GM12864 (cell line): ENCODE data around the gene C18orf54.

Experiments
- DNase-seq: peaks from one replicate; pipeline ENCODE4 v3.0.0-alpha.2; 2011; ENCODE audit warnings: low read depth
- H3K4me3 ChIP-seq: 2 replicates; pipeline ENCODE4 v1.5.1; 2011; ENCODE audit warnings: mild to moderate bottlenecking, low read depth, low read length, control low read depth
- TF ChIP-seq, protein P1 (sequence below): IDR thresholded peaks from 2 replicates; pipeline ENCODE4 v1.5.1; 2011; ENCODE audit warnings: low read depth, mild to moderate bottlenecking, moderate library complexity, low read length, control low read depth, inconsistent platforms; ENCODE audit errors: missing control alignments

C18orf54 gene

DNA sequence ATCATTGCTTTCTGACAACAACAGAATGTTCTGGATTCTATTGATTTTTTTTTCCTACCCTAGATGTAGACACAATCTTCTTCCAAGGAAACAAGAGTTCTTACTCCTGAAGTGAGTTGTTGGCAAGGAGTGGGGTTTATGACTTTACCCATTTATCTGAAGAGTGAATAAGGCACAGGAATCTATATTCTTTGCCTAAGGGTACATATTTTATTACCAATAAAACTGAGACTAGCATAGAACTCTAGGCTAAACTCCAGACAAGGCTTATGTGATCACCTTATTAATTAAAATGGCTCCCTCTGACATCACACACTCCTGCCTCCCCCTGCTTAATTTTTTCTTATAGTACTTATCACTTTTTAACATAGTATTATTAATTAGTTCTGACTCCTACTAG, 47.6 kb downstream of the C18orf54 start:
- TF ChIP-seq, protein P1, sequence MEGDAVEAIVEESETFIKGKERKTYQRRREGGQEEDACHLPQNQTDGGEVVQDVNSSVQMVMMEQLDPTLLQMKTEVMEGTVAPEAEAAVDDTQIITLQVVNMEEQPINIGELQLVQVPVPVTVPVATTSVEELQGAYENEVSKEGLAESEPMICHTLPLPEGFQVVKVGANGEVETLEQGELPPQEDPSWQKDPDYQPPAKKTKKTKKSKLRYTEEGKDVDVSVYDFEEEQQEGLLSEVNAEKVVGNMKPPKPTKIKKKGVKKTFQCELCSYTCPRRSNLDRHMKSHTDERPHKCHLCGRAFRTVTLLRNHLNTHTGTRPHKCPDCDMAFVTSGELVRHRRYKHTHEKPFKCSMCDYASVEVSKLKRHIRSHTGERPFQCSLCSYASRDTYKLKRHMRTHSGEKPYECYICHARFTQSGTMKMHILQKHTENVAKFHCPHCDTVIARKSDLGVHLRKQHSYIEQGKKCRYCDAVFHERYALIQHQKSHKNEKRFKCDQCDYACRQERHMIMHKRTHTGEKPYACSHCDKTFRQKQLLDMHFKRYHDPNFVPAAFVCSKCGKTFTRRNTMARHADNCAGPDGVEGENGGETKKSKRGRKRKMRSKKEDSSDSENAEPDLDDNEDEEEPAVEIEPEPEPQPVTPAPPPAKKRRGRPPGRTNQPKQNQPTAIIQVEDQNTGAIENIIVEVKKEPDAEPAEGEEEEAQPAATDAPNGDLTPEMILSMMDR, result no peak
- no peak for DNase-seq
- H3K4me3 ChIP-seq, result no peak overlapping the region

DNA sequence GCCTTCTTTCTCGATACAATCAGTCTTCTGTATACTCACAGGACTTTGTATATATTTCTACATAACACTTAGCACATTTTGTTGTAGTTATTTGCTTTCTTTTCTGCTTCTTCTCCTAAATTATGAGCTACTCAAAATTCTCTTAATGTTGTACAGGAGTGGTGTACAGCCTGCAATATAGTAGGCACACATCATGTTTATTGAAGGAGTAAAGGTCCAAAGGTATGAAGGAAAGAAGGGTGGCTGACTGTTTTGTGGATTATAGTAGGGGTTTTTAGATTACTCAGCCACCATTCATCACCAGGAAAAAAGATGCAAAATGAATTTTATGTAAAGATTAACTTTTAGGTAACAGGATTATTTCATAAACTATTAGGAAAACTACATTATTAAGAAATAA, 54.1 kb downstream of the C18orf54 start:
- DNase-seq, result no peak
- TF ChIP-seq, protein P1, result no peak

DNA sequence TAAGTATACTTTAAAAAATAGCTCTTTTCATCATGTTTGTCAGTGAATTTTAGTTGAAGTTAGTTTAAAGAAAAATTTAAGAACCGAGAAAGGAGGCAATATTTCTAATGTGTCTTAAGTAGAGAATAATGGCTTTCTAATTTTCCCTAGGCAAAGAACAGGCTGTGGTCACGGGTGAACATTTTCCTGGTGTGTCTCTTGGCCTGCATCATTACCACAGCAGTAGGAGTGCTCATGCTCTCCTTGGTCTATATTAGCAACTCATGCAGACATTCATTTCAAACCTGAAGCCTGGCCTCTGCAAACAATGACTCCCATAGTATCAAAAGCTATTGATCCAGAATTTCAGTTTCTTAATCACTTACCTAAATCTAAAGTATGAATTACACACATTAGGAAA, 57.4 kb downstream of the C18orf54 start:
- TF ChIP-seq, protein P1, result no peak
- DNase-seq, result no peak
- H3K4me3 ChIP-seq, result no peak overlapping the region

More for the DNA sequence above, 54.1 kb downstream of the C18orf54 start:
- H3K4me3 ChIP-seq, result no peak overlapping the region

DNA sequence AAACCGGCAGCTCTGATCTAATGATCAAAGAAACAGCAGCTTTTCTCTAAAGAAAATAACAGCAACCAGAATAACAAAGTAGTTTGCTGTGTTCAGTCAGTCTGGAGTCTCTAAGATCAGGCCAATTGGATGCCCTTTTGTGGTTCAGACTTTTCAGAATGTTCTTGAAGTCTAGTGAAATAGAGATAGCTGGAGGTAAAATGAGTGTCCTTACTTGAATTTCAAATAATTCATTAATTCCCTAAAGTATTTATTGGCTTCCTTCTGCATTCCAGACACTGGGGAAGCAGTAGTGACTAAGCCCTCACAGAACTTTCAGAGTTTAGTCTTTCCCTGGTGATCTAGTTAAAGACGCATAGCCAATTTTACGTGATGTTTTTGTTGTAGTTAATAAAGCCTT, 58.7 kb downstream of the C18orf54 start:
- no peak overlapping the region for H3K4me3 ChIP-seq
- TF ChIP-seq, protein P1, result no peak
- no peak for DNase-seq

- no peak overlapping the region for H3K4me3 ChIP-seq
- DNase-seq, result no peak
- TF ChIP-seq, protein P1, result no peak
Measured at GRCh38 chr18:54423831-54424230, 66.1 kb downstream of the C18orf54 start.

GRCh38 chr18:54426085-54426665, 68.5 kb downstream of the C18orf54 start:
- H3K4me3 ChIP-seq, result no peak overlapping the region
- no peak for DNase-seq
- TF ChIP-seq, protein P1, result no peak
